ENCODE data around the gene GPX4. TPM values are rescaled to one million over a fixed set of nuclear protein-coding genes. Genes with fewer than 3 reads are reported as not detected.

The GPX4 gene
- total and polyA plus RNA-seq, 2 experiments from 2014 or later = 351 to 573 TPM

DNA sequence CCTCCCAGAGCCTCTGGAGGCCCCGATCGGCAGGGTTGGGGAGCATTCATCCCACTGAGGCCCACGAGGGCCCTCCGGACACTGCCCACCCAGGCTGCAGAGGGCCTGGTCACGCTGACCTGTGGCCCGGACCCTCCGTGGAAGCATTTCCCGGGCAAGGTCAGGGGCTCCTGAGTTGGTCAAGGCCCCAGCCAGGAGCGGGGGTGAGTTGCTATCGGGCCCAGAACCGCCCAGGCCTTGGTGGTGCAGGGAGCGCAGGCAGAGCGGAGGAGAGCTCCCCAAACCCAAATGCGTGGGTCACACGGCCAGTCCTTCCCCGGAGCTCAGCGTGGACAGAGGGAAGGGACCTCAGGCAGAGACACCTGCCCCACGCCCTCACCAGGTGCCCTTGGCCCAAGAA lies 25.7 kb downstream of the GPX4 start (continued):
- TF ChIP-seq, protein P1, sequence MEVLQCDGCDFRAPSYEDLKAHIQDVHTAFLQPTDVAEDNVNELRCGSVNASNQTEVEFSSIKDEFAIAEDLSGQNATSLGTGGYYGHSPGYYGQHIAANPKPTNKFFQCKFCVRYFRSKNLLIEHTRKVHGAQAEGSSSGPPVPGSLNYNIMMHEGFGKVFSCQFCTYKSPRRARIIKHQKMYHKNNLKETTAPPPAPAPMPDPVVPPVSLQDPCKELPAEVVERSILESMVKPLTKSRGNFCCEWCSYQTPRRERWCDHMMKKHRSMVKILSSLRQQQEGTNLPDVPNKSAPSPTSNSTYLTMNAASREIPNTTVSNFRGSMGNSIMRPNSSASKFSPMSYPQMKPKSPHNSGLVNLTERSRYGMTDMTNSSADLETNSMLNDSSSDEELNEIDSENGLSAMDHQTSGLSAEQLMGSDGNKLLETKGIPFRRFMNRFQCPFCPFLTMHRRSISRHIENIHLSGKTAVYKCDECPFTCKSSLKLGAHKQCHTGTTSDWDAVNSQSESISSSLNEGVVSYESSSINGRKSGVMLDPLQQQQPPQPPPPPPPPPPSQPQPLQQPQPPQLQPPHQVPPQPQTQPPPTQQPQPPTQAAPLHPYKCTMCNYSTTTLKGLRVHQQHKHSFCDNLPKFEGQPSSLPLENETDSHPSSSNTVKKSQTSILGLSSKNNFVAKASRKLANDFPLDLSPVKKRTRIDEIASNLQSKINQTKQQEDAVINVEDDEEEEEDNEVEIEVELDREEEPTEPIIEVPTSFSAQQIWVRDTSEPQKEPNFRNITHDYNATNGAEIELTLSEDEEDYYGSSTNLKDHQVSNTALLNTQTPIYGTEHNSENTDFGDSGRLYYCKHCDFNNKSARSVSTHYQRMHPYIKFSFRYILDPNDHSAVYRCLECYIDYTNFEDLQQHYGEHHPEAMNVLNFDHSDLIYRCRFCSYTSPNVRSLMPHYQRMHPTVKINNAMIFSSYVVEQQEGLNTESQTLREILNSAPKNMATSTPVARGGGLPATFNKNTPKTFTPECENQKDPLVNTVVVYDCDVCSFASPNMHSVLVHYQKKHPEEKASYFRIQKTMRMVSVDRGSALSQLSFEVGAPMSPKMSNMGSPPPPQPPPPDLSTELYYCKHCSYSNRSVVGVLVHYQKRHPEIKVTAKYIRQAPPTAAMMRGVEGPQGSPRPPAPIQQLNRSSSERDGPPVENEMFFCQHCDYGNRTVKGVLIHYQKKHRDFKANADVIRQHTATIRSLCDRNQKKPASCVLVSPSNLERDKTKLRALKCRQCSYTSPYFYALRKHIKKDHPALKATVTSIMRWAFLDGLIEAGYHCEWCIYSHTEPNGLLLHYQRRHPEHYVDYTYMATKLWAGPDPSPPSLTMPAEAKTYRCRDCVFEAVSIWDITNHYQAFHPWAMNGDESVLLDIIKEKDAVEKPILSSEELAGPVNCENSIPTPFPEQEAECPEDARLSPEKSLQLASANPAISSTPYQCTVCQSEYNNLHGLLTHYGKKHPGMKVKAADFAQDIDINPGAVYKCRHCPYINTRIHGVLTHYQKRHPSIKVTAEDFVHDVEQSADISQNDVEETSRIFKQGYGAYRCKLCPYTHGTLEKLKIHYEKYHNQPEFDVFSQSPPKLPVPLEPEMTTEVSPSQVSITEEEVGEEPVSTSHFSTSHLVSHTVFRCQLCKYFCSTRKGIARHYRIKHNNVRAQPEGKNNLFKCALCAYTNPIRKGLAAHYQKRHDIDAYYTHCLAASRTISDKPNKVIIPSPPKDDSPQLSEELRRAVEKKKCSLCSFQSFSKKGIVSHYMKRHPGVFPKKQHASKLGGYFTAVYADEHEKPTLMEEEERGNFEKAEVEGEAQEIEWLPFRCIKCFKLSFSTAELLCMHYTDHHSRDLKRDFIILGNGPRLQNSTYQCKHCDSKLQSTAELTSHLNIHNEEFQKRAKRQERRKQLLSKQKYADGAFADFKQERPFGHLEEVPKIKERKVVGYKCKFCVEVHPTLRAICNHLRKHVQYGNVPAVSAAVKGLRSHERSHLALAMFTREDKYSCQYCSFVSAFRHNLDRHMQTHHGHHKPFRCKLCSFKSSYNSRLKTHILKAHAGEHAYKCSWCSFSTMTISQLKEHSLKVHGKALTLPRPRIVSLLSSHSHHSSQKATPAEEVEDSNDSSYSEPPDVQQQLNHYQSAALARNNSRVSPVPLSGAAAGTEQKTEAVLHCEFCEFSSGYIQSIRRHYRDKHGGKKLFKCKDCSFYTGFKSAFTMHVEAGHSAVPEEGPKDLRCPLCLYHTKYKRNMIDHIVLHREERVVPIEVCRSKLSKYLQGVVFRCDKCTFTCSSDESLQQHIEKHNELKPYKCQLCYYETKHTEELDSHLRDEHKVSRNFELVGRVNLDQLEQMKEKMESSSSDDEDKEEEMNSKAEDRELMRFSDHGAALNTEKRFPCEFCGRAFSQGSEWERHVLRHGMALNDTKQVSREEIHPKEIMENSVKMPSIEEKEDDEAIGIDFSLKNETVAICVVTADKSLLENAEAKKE (CRISPR knock-in tag; IDR thresholded peaks at IDR 0.05) = no peak
- TF ChIP-seq POLR2AphosphoS5 (IDR thresholded peaks at IDR 0.05; ENCODE audit: low read depth) = no peak
- TF ChIP-seq STAT1 (IDR thresholded peaks at IDR 0.05; ENCODE audit: unreplicated experiment) = no peak
- no peak for TF ChIP-seq CREB1 (CRISPR knock-in tag; IDR thresholded peaks at IDR 0.05; ENCODE audit: low read depth)
- no peak for TF ChIP-seq ZNF114 (CRISPR knock-in tag; IDR thresholded peaks at IDR 0.05)
- TF ChIP-seq ETS1 (IDR thresholded peaks at IDR 0.05) = no peak

GRCh38 chr19:1130771-1131717 lies 27.2 kb downstream of the GPX4 start:
- peak overlapping the region; percentile 43; the same call in 1 of the 2 replicates for H3K4me3 ChIP-seq
- peak; percentile 4 for ATAC-seq
- peaks cover 8% of the 10 kb centered on the region for H3K27me3 Mint-ChIP-seq (ENCODE audit: insufficient read depth, low read depth, poor library complexity)
- TF ChIP-seq NANOG (IDR thresholded peaks at IDR 0.05; ENCODE audit: borderline replicate concordance) (no peak), STAT1 (IDR thresholded peaks at IDR 0.05; ENCODE audit: unreplicated experiment) (no peak), CREB1 (CRISPR knock-in tag; IDR thresholded peaks at IDR 0.05; ENCODE audit: low read depth) (no peak), EZH2phosphoT487 (IDR thresholded peaks at IDR 0.05; ENCODE audit: unreplicated experiment) (no peak), ZNF114 (CRISPR knock-in tag; IDR thresholded peaks at IDR 0.05) (no peak), ZNF331 (CRISPR knock-in tag; IDR thresholded peaks at IDR 0.05; ENCODE audit: low read depth) (no peak), JUNB (IDR thresholded peaks at IDR 0.05; ENCODE audit: unreplicated experiment) (no peak)
- TF ChIP-seq, protein P2, sequence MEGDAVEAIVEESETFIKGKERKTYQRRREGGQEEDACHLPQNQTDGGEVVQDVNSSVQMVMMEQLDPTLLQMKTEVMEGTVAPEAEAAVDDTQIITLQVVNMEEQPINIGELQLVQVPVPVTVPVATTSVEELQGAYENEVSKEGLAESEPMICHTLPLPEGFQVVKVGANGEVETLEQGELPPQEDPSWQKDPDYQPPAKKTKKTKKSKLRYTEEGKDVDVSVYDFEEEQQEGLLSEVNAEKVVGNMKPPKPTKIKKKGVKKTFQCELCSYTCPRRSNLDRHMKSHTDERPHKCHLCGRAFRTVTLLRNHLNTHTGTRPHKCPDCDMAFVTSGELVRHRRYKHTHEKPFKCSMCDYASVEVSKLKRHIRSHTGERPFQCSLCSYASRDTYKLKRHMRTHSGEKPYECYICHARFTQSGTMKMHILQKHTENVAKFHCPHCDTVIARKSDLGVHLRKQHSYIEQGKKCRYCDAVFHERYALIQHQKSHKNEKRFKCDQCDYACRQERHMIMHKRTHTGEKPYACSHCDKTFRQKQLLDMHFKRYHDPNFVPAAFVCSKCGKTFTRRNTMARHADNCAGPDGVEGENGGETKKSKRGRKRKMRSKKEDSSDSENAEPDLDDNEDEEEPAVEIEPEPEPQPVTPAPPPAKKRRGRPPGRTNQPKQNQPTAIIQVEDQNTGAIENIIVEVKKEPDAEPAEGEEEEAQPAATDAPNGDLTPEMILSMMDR (conservative IDR thresholded peaks at IDR 0.05; ENCODE audit: low read depth in 2 of 2) = no peak

More at GRCh38 chr19:1130771-1131717, 27.2 kb downstream of the GPX4 start:
- Mint-ChIP-seq H3K27ac (no peak overlapping the region), H3K9me3 (no peaks in the 10 kb centered on the region), H3K4me3 (no peak overlapping the region), H3K36me3 (ENCODE audit: low read depth) (no peaks in the 10 kb centered on the region; the same call in 2 of the 3 replicates), H3K4me1 (no peaks in the 10 kb centered on the region)
- H3F3A ChIP-seq (replicated peaks; ENCODE audit: low read depth) = no peaks in the 10 kb centered on the region
- no peaks in the 10 kb centered on the region for H3K27me3 ChIP-seq (ENCODE audit: insufficient read depth)
- H3K79me2 ChIP-seq (replicated peaks; ENCODE audit: insufficient read depth) = no peaks in the 10 kb centered on the region
- H3K27ac ChIP-seq (ENCODE audit: low read depth) = peak overlapping the region; percentile 59; the same call in 1 of the 2 replicates
- H3K36me3 ChIP-seq (ENCODE audit: insufficient read depth) = no peaks in the 10 kb centered on the region
- no peak for DNase-seq (ENCODE audit: low spot score)
- no peak overlapping the region for H2AFZ ChIP-seq
- H3K4me2 ChIP-seq = peak overlapping the region; percentile 75; the same call in 1 of the 2 replicates
- 0 out of 2 replicates have a peak, but pooled peaks cover 3% of the 10 kb centered on the region for H3K4me1 ChIP-seq (ENCODE audit: insufficient read depth)
- H3K9me2 ChIP-seq (ENCODE audit: insufficient read depth) = no peaks in the 10 kb centered on the region
- no peaks in the 10 kb centered on the region for H4K20me1 ChIP-seq (replicated peaks; ENCODE audit: insufficient read depth)
